ENCODE measurements around the gene QRICH1.

DNA sequence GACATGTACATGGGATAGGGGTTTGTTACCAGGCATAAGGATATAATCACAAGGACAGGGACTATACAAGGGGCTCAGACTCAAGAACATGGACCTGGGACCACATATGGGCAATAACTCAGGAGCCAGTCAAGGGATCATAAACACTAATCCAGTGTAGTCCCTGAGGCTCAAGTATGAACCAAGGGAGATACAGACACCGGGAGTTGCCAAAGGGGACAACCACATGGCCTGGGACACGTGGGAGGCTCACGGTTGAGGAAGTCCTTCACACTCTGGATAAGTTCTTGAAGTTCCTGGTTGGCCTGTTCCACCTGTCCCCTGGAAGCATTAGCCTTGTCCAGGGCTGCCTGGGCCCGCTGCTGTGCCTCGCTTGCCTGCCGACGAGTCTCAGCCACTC lies 28.6 kb upstream of the QRICH1 start:
- TF ChIP-seq CTCF (conservative IDR thresholded peaks at IDR 0.05; ENCODE audit: low read length), result no peak
- no peak for TF ChIP-seq EZH2phosphoT487 (IDR thresholded peaks at IDR 0.05; ENCODE audit: borderline replicate concordance, low read depth, low read length)
